ENCODE measurements around the gene UGGT1. TPM values are rescaled to one million over a fixed set of nuclear protein-coding genes. Genes with fewer than 3 reads are reported as not detected.

UGGT1 gene
- total RNA-seq, 4 donors from 2014 or later, result 38.8 to 57.2 (median 52.2) TPM

DNA sequence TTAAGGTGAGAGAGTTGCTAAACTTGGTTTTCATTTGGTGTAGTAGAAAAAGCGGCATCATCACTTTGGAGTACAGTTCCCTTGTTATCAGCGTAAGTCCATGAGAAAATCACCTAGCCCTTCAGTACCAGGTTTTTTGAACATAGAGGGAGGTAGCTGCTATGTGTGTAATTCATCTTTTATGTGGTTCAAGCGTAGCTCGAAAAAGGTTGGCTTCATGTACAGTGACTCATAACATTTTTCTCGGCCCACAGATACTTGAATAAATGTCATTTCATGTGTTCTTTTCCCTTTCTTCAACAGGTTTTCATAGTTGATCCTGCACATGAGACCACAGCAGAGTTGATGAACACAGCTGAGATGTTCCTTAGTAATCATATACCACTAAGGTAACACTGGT is 43.6 kb downstream of the UGGT1 start:
- in situ Hi-C loops (cut with MboI; ENCODE audit: low pct_ligation_motif_present in 1 of 4, low pct_unique_long_range_greater_than_20kb in 1 of 4, low sequenced_read_pairs in 3 of 4) (no loop called here), intact Hi-C loops (cut with DNase I; ENCODE audit: low total_unique reads) (no loop called here)
- Histone ChIP-seq H3K4me3 (no peak overlapping the region), H3K9me3 (no peaks in the 10 kb centered on the region), H3K27me3 (no peaks in the 10 kb centered on the region), H3K36me3 (peaks cover 0 to 72% (median 26%) of the 10 kb centered on the region in 4 donors), H3K27ac (no peak overlapping the region), H3K4me1 (no peaks in the 10 kb centered on the region)
- TF ChIP-seq POLR2AphosphoS5 (IDR thresholded peaks at IDR 0.05), result no peak
- no peak for TF ChIP-seq EP300 (IDR thresholded peaks at IDR 0.05; ENCODE audit: low read depth)
- no peak for TF ChIP-seq POLR2A (IDR thresholded peaks at IDR 0.05)
- TF ChIP-seq, protein P1, sequence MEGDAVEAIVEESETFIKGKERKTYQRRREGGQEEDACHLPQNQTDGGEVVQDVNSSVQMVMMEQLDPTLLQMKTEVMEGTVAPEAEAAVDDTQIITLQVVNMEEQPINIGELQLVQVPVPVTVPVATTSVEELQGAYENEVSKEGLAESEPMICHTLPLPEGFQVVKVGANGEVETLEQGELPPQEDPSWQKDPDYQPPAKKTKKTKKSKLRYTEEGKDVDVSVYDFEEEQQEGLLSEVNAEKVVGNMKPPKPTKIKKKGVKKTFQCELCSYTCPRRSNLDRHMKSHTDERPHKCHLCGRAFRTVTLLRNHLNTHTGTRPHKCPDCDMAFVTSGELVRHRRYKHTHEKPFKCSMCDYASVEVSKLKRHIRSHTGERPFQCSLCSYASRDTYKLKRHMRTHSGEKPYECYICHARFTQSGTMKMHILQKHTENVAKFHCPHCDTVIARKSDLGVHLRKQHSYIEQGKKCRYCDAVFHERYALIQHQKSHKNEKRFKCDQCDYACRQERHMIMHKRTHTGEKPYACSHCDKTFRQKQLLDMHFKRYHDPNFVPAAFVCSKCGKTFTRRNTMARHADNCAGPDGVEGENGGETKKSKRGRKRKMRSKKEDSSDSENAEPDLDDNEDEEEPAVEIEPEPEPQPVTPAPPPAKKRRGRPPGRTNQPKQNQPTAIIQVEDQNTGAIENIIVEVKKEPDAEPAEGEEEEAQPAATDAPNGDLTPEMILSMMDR (IDR thresholded peaks at IDR 0.05), result no peak
- no peak for DNase-seq
- 92 to 96% methylated on average over 4 to 5 of the region's 5 CpGs for WGBS, 2 donors (ENCODE audit: low coverage in 1 of 2)

DNA sequence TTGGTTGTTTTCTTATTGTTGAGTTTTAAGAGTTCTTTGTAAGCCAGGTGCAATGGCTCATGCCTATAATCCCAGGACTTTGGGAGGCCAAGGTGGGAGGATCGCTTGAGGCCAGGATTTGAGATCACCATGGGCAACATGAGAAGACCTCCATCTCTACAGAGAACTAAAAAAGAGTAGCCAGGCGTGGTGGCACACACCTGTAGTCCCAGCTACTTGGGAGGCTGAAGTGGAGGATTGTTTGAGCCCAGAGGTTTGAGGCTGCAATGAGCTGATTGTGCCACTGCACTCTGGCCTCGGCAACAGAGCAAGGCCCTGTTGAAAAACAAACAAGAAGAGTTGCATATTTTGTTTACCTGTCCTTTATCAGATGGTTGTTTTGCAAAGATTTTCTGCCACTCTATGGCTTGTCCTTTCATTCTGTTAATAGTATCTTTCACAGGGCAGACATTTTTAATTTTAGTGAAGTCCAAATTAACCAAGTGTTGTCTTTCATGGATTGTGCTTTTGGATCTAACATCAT is 46.2 kb downstream of the UGGT1 start:
- intact Hi-C loops (cut with DNase I; ENCODE audit: low total_unique reads) (no loop called here), in situ Hi-C loops (cut with MboI; ENCODE audit: low pct_ligation_motif_present in 1 of 4, low pct_unique_long_range_greater_than_20kb in 1 of 4, low sequenced_read_pairs in 3 of 4) (no loop called here)
- H3K36me3 ChIP-seq, result peaks cover 0 to 64% (median 30%) of the 10 kb centered on the region in 4 donors
- H3K9me3 ChIP-seq, result no peaks in the 10 kb centered on the region
- no peak for DNase-seq
- no peak overlapping the region for H3K4me3 ChIP-seq
- H3K4me1 ChIP-seq, result no peaks in the 10 kb centered on the region
- no peak overlapping the region for H3K27ac ChIP-seq
- 92% methylated on average over 3 of the region's 3 CpGs; no CpG with 5 or more reads in 1 of the 2 donors for WGBS, 2 donors (ENCODE audit: low coverage in 1 of 2)
- no peak for TF ChIP-seq POLR2AphosphoS5 (IDR thresholded peaks at IDR 0.05)
- TF ChIP-seq POLR2A (IDR thresholded peaks at IDR 0.05), result no peak
- TF ChIP-seq, protein P1 (IDR thresholded peaks at IDR 0.05), result no peak
- no peak for TF ChIP-seq EP300 (IDR thresholded peaks at IDR 0.05; ENCODE audit: low read depth)
- no peaks in the 10 kb centered on the region for H3K27me3 ChIP-seq

DNA sequence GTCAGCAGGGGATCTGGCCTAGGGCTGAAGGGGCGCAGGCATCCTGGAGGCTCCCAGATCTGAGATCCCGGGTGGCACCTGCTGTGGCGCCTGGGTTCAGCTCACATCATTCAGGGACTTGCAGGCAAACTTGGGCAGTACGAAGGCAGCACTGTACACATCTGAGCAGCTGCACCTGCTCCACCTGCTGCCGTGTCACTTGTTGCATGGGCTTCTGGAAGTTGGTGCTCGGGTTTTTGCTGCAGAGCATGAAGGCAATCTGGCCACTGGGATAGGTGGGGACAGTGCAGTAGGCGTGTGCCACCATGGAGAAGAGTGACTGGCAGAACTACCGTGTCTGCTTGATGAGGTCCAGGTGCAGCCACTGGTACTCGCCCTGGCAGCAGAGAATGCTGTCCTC is 48.6 kb downstream of the UGGT1 start:
- TF ChIP-seq EP300 (IDR thresholded peaks at IDR 0.05; ENCODE audit: low read depth), result no peak
- TF ChIP-seq, protein P1 (IDR thresholded peaks at IDR 0.05), result no peak
- TF ChIP-seq POLR2AphosphoS5 (IDR thresholded peaks at IDR 0.05), result no peak
- TF ChIP-seq POLR2A (IDR thresholded peaks at IDR 0.05), result no peak
- peaks cover 0 to 54% (median 23%) of the 10 kb centered on the region in 4 donors for H3K36me3 ChIP-seq
- DNase-seq, result no peak
- H3K4me1 ChIP-seq, result no peaks in the 10 kb centered on the region
- no peaks in the 10 kb centered on the region for H3K9me3 ChIP-seq
- 97% methylated on average over 9 of the region's 9 CpGs; no CpG with 5 or more reads in 1 of the 2 donors for WGBS, 2 donors (ENCODE audit: low coverage in 1 of 2)
- H3K27me3 ChIP-seq, result no peaks in the 10 kb centered on the region
- intact Hi-C loops (cut with DNase I; ENCODE audit: low total_unique reads) (no loop called here), in situ Hi-C loops (cut with MboI; ENCODE audit: low pct_ligation_motif_present in 1 of 4, low pct_unique_long_range_greater_than_20kb in 1 of 4, low sequenced_read_pairs in 3 of 4) (no loop called here)
- no peak overlapping the region for H3K27ac ChIP-seq
- no peak overlapping the region for H3K4me3 ChIP-seq

DNA sequence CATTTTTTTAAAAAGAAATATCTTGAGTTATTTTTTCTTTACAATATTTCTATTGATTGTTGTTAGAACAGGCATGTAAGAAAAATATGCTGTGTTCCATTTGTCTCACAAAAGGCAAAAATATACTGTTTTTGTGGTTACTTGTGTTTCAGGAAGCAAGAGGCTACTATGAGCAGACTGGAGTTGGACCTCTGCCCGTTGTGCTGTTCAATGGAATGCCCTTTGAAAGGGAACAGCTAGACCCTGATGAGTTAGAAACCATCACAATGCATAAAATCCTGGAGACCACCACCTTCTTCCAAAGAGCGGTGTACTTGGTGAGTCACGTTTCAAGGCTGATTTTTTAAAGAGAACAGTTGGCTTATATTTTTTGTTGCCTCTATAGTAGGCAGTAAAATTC is 54.7 kb downstream of the UGGT1 start:
- Histone ChIP-seq H3K36me3 (peaks cover 0 to 53% (median 12%) of the 10 kb centered on the region in 4 donors), H3K4me1 (no peaks in the 10 kb centered on the region), H3K27me3 (no peaks in the 10 kb centered on the region), H3K4me3 (no peak overlapping the region), H3K9me3 (no peaks in the 10 kb centered on the region), H3K27ac (no peak overlapping the region)
- TF ChIP-seq EP300 (IDR thresholded peaks at IDR 0.05; ENCODE audit: low read depth) (no peak), POLR2AphosphoS5 (IDR thresholded peaks at IDR 0.05) (no peak), POLR2A (IDR thresholded peaks at IDR 0.05) (no peak)
- TF ChIP-seq, protein P1 (IDR thresholded peaks at IDR 0.05), result no peak
- no peak for DNase-seq
- intact Hi-C loops (cut with DNase I; ENCODE audit: low total_unique reads) (no loop called here), in situ Hi-C loops (cut with MboI; ENCODE audit: low pct_ligation_motif_present in 1 of 4, low pct_unique_long_range_greater_than_20kb in 1 of 4, low sequenced_read_pairs in 3 of 4) (no loop called here)
- WGBS, 2 donors (ENCODE audit: low coverage in 1 of 2), result 79 to 89% methylated on average over 3 of the region's 3 CpGs
